ENCODE data around the gene ADAMTS9.

- no peak for TF ChIP-seq CTCF (conservative IDR thresholded peaks at IDR 0.05; ENCODE audit: low read depth in 2 of 2)
- no peak for TF ChIP-seq POLR2AphosphoS5 (IDR thresholded peaks at IDR 0.05; ENCODE audit: low read depth)
- no peak for TF ChIP-seq EZH2 (IDR thresholded peaks at IDR 0.05; ENCODE audit: low read depth, unreplicated experiment)
- no peak for TF ChIP-seq CREB1 (CRISPR knock-in tag; IDR thresholded peaks at IDR 0.05; ENCODE audit: low read depth)
- TF ChIP-seq JUNB (IDR thresholded peaks at IDR 0.05; ENCODE audit: unreplicated experiment): no peak
- TF ChIP-seq REST (IDR thresholded peaks at IDR 0.05; ENCODE audit: unreplicated experiment): no peak
Observed at GRCh38 chr3:64594134-64594533, 93.7 kb downstream of the ADAMTS9 start.
